ENCODE results near the gene GPR171. TPM values are rescaled to one million over a fixed set of nuclear protein-coding genes. Genes with fewer than 3 reads are reported as not detected.

Gene GPR171
- polyA plus RNA-seq, 3 donors: 0.20 TPM; not detected in 2

- Histone ChIP-seq H3K79me2 (ENCODE audit: insufficient read depth, low read length) (no peaks in the 10 kb centered on the region), H3K9ac (ENCODE audit: insufficient read depth, low read length, poor library complexity, severe bottlenecking) (no peak overlapping the region), H2AFZ (ENCODE audit: insufficient read depth, low read depth, low read length, poor library complexity, severe bottlenecking) (no peak overlapping the region), H3K27me3 (ENCODE audit: control insufficient read depth in 2 of 2, insufficient read depth in 2 of 2, low read length in 2 of 2) (no peaks in the 10 kb centered on the region), H4K20me1 (ENCODE audit: insufficient read depth, low read length) (no peaks in the 10 kb centered on the region), H3K4me1 (ENCODE audit: control insufficient read depth in 1 of 2, insufficient read depth in 2 of 2, low read length in 2 of 2) (peaks cover 28 to 29% of the 10 kb centered on the region in 2 donors), H3K36me3 (replicated peaks in 1 of 2; ENCODE audit: control insufficient read depth in 1 of 2, insufficient read depth in 2 of 2, low read length in 2 of 2) (no peaks in the 10 kb centered on the region), H3K9me3 (replicated peaks in 1 of 2; ENCODE audit: control insufficient read depth in 1 of 2, insufficient read depth in 1 of 2, low read length in 2 of 2) (no peaks in the 10 kb centered on the region), H3K27ac (ENCODE audit: low read depth in 1 of 2, low read length in 2 of 2) (no peak overlapping the region), H3K4me2 (replicated peaks; ENCODE audit: extremely low read depth, low read length, poor library complexity, severe bottlenecking) (no peak overlapping the region), H3K4me3 (replicated peaks in 1 of 3; ENCODE audit: low read depth in 2 of 3, low read length in 3 of 3) (no peak overlapping the region)
- WGBS (ENCODE audit: insufficient coverage): 100% methylated on average over 1 of the region's 3 CpGs
- no peak for DNase-seq
- no peaks in the 10 kb centered on the region for H3K36me3 Mint-ChIP-seq
- H3K27me3 Mint-ChIP-seq (ENCODE audit: low read depth in 3 of 3): no peaks in the 10 kb centered on the region
- no peaks in the 10 kb centered on the region for H3K9me3 Mint-ChIP-seq
- intact Hi-C loops (cut with micrococcal nuclease): loop anchor here (5.0 kb wide), 2 partner anchors 61 to 116 kb away; no protein-coding TSS in a partner anchor
- TF ChIP-seq CTCF (IDR thresholded peaks at IDR 0.05): no peak
- no peak overlapping the region for H3K27ac Mint-ChIP-seq
- H3K4me3 Mint-ChIP-seq: no peak overlapping the region
- peaks cover 30% of the 10 kb centered on the region for H3K4me1 Mint-ChIP-seq
Observed at GRCh38 chr3:151166161-151166560, 36.9 kb downstream of the GPR171 start.

- peaks cover 0 to 2% (median 0%) of the 10 kb centered on the region in 3 donors for H3K27me3 Mint-ChIP-seq (ENCODE audit: low read depth in 3 of 3)
- Histone ChIP-seq H3K9me3 (replicated peaks in 1 of 2; ENCODE audit: control insufficient read depth in 1 of 2, insufficient read depth in 1 of 2, low read length in 2 of 2) (no peaks in the 10 kb centered on the region), H3K36me3 (replicated peaks in 1 of 2; ENCODE audit: control insufficient read depth in 1 of 2, insufficient read depth in 2 of 2, low read length in 2 of 2) (no peaks in the 10 kb centered on the region), H3K27ac (ENCODE audit: low read depth in 1 of 2, low read length in 2 of 2) (no peak overlapping the region), H3K79me2 (ENCODE audit: insufficient read depth, low read length) (no peaks in the 10 kb centered on the region), H3K27me3 (ENCODE audit: control insufficient read depth in 2 of 2, insufficient read depth in 2 of 2, low read length in 2 of 2) (no peaks in the 10 kb centered on the region), H3K9ac (ENCODE audit: insufficient read depth, low read length, poor library complexity, severe bottlenecking) (no peak overlapping the region), H3K4me1 (ENCODE audit: control insufficient read depth in 1 of 2, insufficient read depth in 2 of 2, low read length in 2 of 2) (peaks cover 19 to 24% of the 10 kb centered on the region in 2 donors), H3K4me2 (replicated peaks; ENCODE audit: extremely low read depth, low read length, poor library complexity, severe bottlenecking) (no peak overlapping the region), H2AFZ (ENCODE audit: insufficient read depth, low read depth, low read length, poor library complexity, severe bottlenecking) (no peak overlapping the region), H3K4me3 (replicated peaks in 1 of 3; ENCODE audit: low read depth in 2 of 3, low read length in 3 of 3) (no peak overlapping the region), H4K20me1 (ENCODE audit: insufficient read depth, low read length) (no peaks in the 10 kb centered on the region)
- H3K9me3 Mint-ChIP-seq: no peaks in the 10 kb centered on the region
- TF ChIP-seq CTCF (IDR thresholded peaks at IDR 0.05): no peak
- no peaks in the 10 kb centered on the region for H3K36me3 Mint-ChIP-seq
- peaks cover 28% of the 10 kb centered on the region for H3K4me1 Mint-ChIP-seq
- intact Hi-C loops (cut with micrococcal nuclease): loop anchor here (5.0 kb wide), 2 partner anchors 62 to 117 kb away; no protein-coding TSS in a partner anchor
- H3K27ac Mint-ChIP-seq: no peak overlapping the region
- 100% methylated on average over 5 of the region's 7 CpGs for WGBS (ENCODE audit: insufficient coverage)
- no peak for DNase-seq
- H3K4me3 Mint-ChIP-seq: no peak overlapping the region
Observed at GRCh38 chr3:151165226-151165625, 37.8 kb downstream of the GPR171 start.
